Esophagus muscularis mucosa (tissue), 4 donors: Measurements from ENCODE around the gene ABCB7. TPM values are rescaled to one million over a fixed set of nuclear protein-coding genes. Genes with fewer than 3 reads are reported as not detected.

Experiments
- DNase-seq: peaks from one replicate; pipeline ENCODE4 v3.0.0-alpha.2; 2017; ENCODE audit errors: extremely low spot score
- H3K27ac ChIP-seq, 4 donors: fragments of 200-600 bp; sonication (generic); replicated peaks in 1 of 4; 1 replicate in 3 of 4; 2 replicates in 1 of 4; pipeline ENCODE4 v1.5.1; 2016 to 2019; ENCODE audit warnings: mild to moderate bottlenecking in 1 of 4
- H3K27me3 ChIP-seq, 4 donors: fragments of 200-600 bp; sonication (generic); one replicate each; pipeline versions ENCODE4 v1.5.1 to v1.6.0; 2016 to 2019
- H3K36me3 ChIP-seq, 4 donors: fragments of 200-600 bp; sonication (generic); one replicate each; pipeline ENCODE4 v1.5.1; 2016 to 2019
- H3K4me1 ChIP-seq, 4 donors: fragments of 200-600 bp; sonication (generic); one replicate each; pipeline ENCODE4 v1.5.1; 2016 to 2019
- H3K4me3 ChIP-seq, 4 donors: fragments of 200-600 bp; sonication (generic); 1 replicate in 2 of 4; 2 replicates in 2 of 4; pipeline ENCODE4 v1.5.1; 2016 to 2019; ENCODE audit warnings: mild to moderate bottlenecking in 4 of 4, moderate library complexity in 1 of 4
- H3K9me3 ChIP-seq, 4 donors: fragments of 200-600 bp; sonication (generic); 1 replicate in 3 of 4; 2 replicates in 1 of 4; pipeline ENCODE4 v1.5.1; 2016 to 2019
- EP300 ChIP-seq: sonication (generic); formaldehyde crosslinking; IDR thresholded peaks from one replicate; pipeline ENCODE4 v1.6.1; 2017; ENCODE audit warnings: antibody characterized with exemption
- POLR2A ChIP-seq: fragments of 450-650 bp; IDR thresholded peaks from one replicate; pipeline ENCODE4 v1.6.1; 2017; ENCODE audit warnings: antibody characterized with exemption, moderate library complexity, mild to moderate bottlenecking, low read depth
- POLR2AphosphoS5 ChIP-seq, 2 donors: sonication (generic); formaldehyde crosslinking; IDR thresholded peaks; one replicate each; pipeline ENCODE4 v1.6.1; 2017; ENCODE audit warnings: antibody characterized with exemption in 2 of 2
- WGBS: methylation state at CpG from one replicate; pipeline ENCODE4 v1.1.5; 2018; 5-methylcytosine and 5-hydroxymethylcytosine counted together
- intact Hi-C: fragments of 100-400 bp; cut with DNase I; formaldehyde crosslinking; loops from one replicate; pipeline ENCODE4 v1.15.1; 2023
- total RNA-seq, 4 donors: library from RNA; depleted of rRNA; stranded (reverse); fragments of >200 nt; gene quantifications; one replicate each; pipeline versions ENCODE4 v1.1.0 to v1.2.1, GENCODE V29; 2016
- TF ChIP-seq, protein P1 (sequence below), 3 experiments: fragments of 200-600 bp in 2 of 3; fragments of 450-650 bp in 1 of 3; sonication (generic) in 2 of 3; IDR thresholded peaks; one replicate each; pipeline ENCODE4 v1.5.1; 2017 to 2019; ENCODE audit warnings: antibody characterized with exemption in 3 of 3, mild to moderate bottlenecking in 2 of 3, moderate library complexity in 1 of 3

ABCB7 gene
- total RNA-seq, 4 donors from 2014 or later, result 32.3 to 46.9 (median 37.5) TPM

GRCh38 chrX:75106772-75107171, 49.3 kb downstream of the ABCB7 start:
- intact Hi-C loops, result no loop called here
- Histone ChIP-seq H3K4me1 (no peaks in the 10 kb centered on the region), H3K27me3 (no peaks in the 10 kb centered on the region), H3K27ac (no peak overlapping the region), H3K9me3 (no peaks in the 10 kb centered on the region), H3K36me3 (peaks cover 0 to 4% (median 0%) of the 10 kb centered on the region in 4 donors), H3K4me3 (no peak overlapping the region)
- no peak for DNase-seq
- TF ChIP-seq POLR2AphosphoS5 (IDR thresholded peaks at IDR 0.05), result no peak
- TF ChIP-seq, protein P1, sequence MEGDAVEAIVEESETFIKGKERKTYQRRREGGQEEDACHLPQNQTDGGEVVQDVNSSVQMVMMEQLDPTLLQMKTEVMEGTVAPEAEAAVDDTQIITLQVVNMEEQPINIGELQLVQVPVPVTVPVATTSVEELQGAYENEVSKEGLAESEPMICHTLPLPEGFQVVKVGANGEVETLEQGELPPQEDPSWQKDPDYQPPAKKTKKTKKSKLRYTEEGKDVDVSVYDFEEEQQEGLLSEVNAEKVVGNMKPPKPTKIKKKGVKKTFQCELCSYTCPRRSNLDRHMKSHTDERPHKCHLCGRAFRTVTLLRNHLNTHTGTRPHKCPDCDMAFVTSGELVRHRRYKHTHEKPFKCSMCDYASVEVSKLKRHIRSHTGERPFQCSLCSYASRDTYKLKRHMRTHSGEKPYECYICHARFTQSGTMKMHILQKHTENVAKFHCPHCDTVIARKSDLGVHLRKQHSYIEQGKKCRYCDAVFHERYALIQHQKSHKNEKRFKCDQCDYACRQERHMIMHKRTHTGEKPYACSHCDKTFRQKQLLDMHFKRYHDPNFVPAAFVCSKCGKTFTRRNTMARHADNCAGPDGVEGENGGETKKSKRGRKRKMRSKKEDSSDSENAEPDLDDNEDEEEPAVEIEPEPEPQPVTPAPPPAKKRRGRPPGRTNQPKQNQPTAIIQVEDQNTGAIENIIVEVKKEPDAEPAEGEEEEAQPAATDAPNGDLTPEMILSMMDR (IDR thresholded peaks at IDR 0.05), result no peak
- TF ChIP-seq EP300, result no peak
- no peak for TF ChIP-seq POLR2A
- WGBS, result 79% methylated on average over 10 of the region's 10 CpGs

GRCh38 chrX:75096331-75096730, 59.8 kb downstream of the ABCB7 start:
- 68% methylated on average over 1 of the region's 1 CpG for WGBS

GRCh38 chrX:75086731-75087195, 69.3 kb downstream of the ABCB7 start:
- no peak overlapping the region for H3K4me3 ChIP-seq
- WGBS, result 67% methylated on average over 2 of the region's 2 CpGs
- no peak overlapping the region for H3K27ac ChIP-seq
- TF ChIP-seq POLR2AphosphoS5 (IDR thresholded peaks at IDR 0.05), result no peak
- no peak for TF ChIP-seq EP300
- TF ChIP-seq, protein P1 (IDR thresholded peaks at IDR 0.05), result no peak
- no peak for TF ChIP-seq POLR2A
- no peaks in the 10 kb centered on the region for H3K9me3 ChIP-seq
- intact Hi-C loops, result no loop called here
- no peak for DNase-seq
- no peaks in the 10 kb centered on the region for H3K27me3 ChIP-seq
- H3K36me3 ChIP-seq, result no peaks in the 10 kb centered on the region
- peaks cover 0 to 18% (median 5%) of the 10 kb centered on the region in 4 donors for H3K4me1 ChIP-seq

More at GRCh38 chrX:75096331-75096730, 59.8 kb downstream of the ABCB7 start:
- TF ChIP-seq, protein P1 (IDR thresholded peaks at IDR 0.05), result no peak
- TF ChIP-seq POLR2AphosphoS5 (IDR thresholded peaks at IDR 0.05) (no peak), EP300 (no peak), POLR2A (no peak)
- no peak for DNase-seq
- no peaks in the 10 kb centered on the region for H3K27me3 ChIP-seq
- intact Hi-C loops, result no loop called here
- H3K4me3 ChIP-seq, result no peak overlapping the region
- no peaks in the 10 kb centered on the region for H3K36me3 ChIP-seq
- H3K9me3 ChIP-seq, result no peaks in the 10 kb centered on the region
- H3K4me1 ChIP-seq, result no peaks in the 10 kb centered on the region
- no peak overlapping the region for H3K27ac ChIP-seq

GRCh38 chrX:75084757-75085156, 71.3 kb downstream of the ABCB7 start:
- no peaks in the 10 kb centered on the region for H3K27me3 ChIP-seq
- H3K4me3 ChIP-seq, result no peak overlapping the region
- no peak for TF ChIP-seq EP300
- TF ChIP-seq, protein P1 (IDR thresholded peaks at IDR 0.05), result no peak
- TF ChIP-seq POLR2AphosphoS5 (IDR thresholded peaks at IDR 0.05), result no peak
- no peak for TF ChIP-seq POLR2A
- DNase-seq, result no peak
- H3K27ac ChIP-seq, result no peak overlapping the region
- intact Hi-C loops, result no loop called here
- H3K36me3 ChIP-seq, result no peaks in the 10 kb centered on the region
- H3K9me3 ChIP-seq, result no peaks in the 10 kb centered on the region
- H3K4me1 ChIP-seq, result peaks cover 0 to 18% (median 5%) of the 10 kb centered on the region in 4 donors

GRCh38 chrX:75076429-75076828, 79.7 kb downstream of the ABCB7 start:
- TF ChIP-seq EP300, result no peak
- TF ChIP-seq, protein P1 (IDR thresholded peaks at IDR 0.05), result no peak
- TF ChIP-seq POLR2A, result no peak
- Histone ChIP-seq H3K27ac (no peak overlapping the region), H3K27me3 (no peaks in the 10 kb centered on the region), H3K36me3 (peaks cover 0 to 15% (median 2%) of the 10 kb centered on the region in 4 donors), H3K9me3 (no peaks in the 10 kb centered on the region), H3K4me1 (no peaks in the 10 kb centered on the region), H3K4me3 (no peak overlapping the region)
- intact Hi-C loops, result no loop called here
- DNase-seq, result no peak
- 84% methylated on average over 1 of the region's 1 CpG for WGBS
